GM21619 (cell line): Measurements from ENCODE around the gene SLC17A9.
"Not testable (repeated sequence)": the region's sequence is repeated elsewhere in the genome, so short reads cannot be mapped to it uniquely, and the experiment has no call there.

Source experiments
- ATAC-seq: cut with Tn5 transposase; IDR thresholded peaks from one replicate; pipeline ENCODE4 v1.9.1; 2021; ENCODE audit not compliant: unreplicated experiment

Gene SLC17A9

GRCh38 chr20:62920039-62920645 lies 32.4 kb upstream of the SLC17A9 start:
- no peak for ATAC-seq

DNA sequence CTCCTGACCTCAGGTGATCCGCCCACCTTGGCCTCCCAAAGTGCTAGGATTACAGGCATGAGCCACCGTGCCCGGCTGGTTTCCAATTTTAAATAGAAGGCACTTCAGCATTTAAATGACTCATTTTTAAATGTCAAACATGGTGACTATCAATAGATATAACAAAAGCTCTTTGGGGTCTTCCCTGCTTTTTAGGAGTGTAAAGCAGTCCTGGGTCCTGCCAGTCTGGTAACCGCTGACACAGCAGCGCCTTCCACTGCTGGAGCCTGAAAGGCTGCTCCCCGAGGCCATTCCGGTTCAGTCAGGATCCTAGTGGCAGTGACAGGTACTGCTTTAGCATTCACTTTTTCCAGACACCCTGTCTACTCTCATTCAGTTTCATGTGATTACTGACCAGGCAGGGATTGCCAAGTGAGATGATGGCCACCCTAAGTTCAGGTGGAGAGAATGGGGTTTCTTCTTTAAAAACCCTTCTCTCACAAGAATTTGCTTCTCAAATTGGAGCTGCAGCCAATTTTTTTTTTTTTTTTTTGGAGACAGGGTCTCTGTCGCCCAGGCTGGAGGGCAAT lies 31.3 kb upstream of the SLC17A9 start:
- no peak for ATAC-seq

- ATAC-seq, result no peak
These were observed 30.0 kb upstream of the SLC17A9 start for GRCh38 chr20:62922451-62922921.

DNA sequence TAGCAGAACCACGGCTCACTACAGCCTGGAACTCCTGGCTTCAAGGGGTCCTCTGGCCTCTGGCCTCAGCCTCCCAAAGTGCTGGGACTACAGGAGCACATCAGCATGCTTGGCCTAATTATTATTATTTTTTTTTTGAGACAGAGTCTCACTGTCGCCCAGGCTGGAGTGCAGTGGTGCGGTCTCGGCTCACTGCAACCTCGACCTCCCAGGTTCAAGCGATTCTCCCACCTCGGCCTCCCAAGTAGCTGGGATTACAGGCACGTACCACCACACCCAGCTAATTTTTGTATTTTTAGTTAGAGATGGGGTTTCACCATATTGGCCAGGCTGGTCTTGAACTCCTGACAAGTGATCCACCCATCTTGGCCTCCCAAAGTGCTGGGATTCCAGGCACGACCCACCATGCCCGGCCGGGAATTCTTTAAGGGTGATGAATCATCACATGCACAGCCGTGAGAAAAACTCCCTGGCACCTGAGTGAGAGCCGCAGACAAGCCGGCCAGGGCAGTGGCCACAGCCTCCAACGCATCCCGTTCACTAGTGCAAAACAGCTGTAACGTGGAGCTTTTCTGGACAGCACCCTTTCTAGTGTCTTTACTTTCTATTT lies 29.3 kb upstream of the SLC17A9 start:
- ATAC-seq, result not testable (repeated sequence)

- no peak for ATAC-seq
These were observed 28.7 kb upstream of the SLC17A9 start for GRCh38 chr20:62923669-62924441.

DNA sequence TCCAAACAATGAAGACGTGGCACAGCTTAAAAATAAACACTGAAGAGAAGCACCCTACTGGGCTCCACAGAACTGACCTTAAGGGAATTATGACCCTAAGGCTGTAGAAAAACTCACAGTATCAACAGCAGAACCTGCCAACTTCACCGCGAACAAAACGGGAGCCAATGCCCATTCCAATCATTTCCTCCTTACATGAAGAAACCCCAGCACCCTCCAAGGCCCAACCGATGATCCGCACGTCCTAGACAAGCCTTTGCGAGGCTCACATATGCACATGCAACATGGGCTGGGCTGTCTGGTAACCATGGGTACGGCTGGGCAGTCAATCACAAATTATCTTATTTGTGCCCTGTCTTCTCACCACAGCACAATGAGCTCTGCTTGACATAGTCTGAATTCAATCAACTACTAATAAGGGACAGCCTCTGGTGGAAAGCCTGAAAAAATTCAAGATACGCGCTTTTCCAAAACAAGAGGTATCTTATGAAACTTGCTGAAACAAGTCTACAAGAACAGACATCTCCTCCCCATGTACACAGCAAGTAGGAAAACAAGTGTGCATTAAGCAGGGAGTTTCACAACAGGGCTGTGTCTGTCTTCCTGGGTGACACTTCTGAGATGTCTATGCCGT lies 27.9 kb upstream of the SLC17A9 start:
- ATAC-seq, result no peak

DNA sequence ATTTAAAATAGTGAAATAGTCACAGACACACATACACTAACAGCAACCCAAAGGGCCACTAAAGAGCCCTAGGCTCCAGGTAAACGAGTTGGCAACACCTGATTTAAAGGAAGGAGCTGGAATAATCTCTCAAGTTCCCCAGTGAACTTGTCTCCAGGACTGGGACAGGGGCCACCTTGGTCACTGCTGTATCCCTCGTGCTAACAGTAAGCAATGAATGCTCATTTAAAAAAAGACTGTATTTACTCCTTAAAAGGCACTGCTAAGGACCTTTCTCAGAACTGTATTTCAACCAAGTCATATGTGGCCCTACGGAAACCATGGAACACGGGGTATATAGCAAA lies 27.5 kb upstream of the SLC17A9 start:
- no peak for ATAC-seq

DNA sequence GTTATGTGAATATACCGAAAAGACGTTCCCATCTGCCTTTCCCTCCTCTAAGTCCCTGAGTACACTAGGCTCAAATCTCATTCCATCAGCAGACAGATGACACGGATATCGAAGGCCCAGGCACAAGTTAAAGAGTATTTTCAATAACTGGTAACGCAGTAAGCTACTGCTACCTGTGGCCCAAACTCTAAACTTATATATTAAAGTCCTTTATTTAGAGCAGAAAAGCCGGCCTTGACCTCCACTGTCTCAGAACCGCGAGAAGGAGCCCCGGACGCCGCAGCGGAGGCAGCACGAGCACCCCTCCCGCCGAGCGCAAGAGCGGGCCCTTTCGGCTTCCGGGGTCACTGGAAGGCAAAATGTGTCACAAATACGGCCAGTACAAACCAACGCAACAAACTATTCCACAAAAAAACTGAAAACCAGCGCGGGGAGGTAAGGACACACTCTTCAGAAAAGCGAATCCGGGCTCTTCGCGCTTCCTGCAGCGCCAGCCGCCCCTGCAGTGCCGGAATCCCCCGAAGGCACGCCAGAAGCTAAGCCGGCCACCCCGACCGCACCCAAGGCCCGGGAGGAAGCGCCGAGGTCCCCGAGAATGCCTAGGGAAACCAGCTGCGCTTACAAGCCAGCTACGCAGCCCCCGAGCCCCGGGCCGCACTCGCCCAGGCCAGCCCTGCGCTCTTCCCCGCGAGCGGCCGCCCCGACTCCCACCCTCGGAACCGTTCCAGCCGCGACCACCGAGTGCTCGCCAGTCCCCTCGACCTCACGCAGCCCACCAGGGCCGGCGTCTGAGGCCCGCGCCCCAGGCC lies 26.9 kb upstream of the SLC17A9 start:
- peak; percentile 17 for ATAC-seq

GRCh38 chr20:62926229-62927127 lies 26.0 kb upstream of the SLC17A9 start, which contains the start of gene DIDO1:
Gene DIDO1, minus strand, starts transcription at chr20:62926505.
- ATAC-seq, result peak; percentile 66

- no peak for ATAC-seq
These were observed 25.3 kb upstream of the SLC17A9 start for GRCh38 chr20:62927128-62927705.

DNA sequence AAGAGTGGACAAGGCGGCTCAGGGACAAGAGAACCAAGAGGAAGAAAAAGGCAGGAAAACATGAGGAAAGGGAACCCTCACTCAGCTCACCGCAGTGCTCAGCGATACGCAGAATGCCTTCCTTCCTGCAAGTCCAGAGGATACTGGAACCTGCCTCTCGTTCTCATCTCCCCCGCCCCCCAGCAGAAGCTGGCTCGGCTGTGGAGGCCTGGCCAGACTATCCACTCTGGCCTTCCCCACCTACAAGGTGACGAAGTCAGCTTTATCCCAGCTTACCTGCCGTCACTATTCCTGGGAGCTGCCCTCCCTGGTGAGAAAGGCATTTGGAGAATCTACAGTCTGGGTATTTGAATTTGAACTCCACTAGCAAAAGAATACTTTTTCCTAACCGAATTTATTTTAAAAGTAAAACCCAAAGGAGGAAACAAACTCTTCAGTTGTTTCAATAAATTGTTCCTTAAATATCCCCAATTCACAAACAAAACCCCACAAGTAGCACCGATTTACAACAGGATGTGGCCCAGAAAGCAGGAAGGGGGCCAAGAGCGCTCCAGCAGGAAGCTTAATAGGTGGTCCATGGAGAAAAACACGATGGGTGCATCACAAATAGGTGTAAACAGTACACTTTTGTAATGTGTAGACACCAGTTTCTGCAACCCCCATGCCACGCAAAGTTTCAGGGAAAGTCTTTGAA lies 24.1 kb upstream of the SLC17A9 start:
- ATAC-seq, result no peak

DNA sequence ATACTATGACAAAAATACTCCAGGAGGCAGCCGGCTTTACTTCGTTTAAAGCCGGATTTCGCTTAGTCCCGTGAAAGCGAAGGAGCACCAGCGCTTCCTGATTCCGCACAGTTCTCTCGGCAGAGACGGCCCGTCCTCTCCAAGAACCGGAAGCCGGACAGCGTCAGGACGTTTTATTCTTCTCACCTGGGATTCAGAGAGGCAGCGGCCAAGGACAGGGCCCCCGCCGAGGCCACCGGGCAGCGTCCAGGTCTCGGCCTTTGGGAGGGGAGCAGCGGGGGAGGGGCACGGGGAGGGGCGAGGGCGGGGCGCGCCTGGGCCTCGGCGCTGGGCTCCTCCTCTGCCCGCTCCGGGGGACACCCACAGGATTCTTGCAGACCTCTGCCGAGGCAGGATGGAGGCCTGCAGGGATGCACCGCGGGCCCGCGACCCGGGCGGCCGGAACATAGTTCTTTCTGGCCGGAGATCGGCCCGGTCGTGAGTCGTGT lies 23.4 kb upstream of the SLC17A9 start:
- ATAC-seq, result no peak

DNA sequence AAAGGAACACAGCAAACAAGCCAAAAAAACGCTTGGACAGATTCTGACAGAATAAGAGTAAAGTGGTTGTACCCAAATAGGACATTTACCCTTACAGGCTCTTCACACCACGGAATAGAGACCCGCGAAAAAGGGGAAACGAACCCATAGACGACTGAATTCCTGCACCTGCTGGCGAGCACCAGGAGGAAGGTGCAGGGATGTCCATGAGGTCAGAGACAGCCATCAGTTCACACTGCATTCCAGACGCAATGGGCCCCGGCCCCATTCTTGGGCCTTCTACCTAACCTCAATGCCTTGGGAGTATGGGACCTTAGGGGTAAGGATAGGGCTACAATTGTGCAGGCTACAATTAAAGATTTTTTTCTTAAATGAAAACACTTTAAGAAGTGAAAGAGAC lies 21.0 kb upstream of the SLC17A9 start:
- no peak for ATAC-seq

- no peak for ATAC-seq
These were observed 18.5 kb upstream of the SLC17A9 start for GRCh38 chr20:62933966-62934365.

GRCh38 chr20:62935204-62935967 lies 17.1 kb upstream of the SLC17A9 start:
- ATAC-seq, result no peak

GRCh38 chr20:62935968-62936585 lies 16.4 kb upstream of the SLC17A9 start:
- no peak for ATAC-seq
